Activated T-cell treated with anti-CD3 and anti-CD28 coated beads, Interleukin-2, amount 50 U/mL, for 1 hour (primary cell): ENCODE measurements around the gene PDXDC1.
"Not testable (repeated sequence)": the region's sequence is repeated elsewhere in the genome, so short reads cannot be mapped to it uniquely, and the experiment has no call there.

Experiments used
- DNase-seq: peaks from one replicate; pipeline ENCODE4 v3.0.0-alpha.2; 2020

Gene PDXDC1, protein sequence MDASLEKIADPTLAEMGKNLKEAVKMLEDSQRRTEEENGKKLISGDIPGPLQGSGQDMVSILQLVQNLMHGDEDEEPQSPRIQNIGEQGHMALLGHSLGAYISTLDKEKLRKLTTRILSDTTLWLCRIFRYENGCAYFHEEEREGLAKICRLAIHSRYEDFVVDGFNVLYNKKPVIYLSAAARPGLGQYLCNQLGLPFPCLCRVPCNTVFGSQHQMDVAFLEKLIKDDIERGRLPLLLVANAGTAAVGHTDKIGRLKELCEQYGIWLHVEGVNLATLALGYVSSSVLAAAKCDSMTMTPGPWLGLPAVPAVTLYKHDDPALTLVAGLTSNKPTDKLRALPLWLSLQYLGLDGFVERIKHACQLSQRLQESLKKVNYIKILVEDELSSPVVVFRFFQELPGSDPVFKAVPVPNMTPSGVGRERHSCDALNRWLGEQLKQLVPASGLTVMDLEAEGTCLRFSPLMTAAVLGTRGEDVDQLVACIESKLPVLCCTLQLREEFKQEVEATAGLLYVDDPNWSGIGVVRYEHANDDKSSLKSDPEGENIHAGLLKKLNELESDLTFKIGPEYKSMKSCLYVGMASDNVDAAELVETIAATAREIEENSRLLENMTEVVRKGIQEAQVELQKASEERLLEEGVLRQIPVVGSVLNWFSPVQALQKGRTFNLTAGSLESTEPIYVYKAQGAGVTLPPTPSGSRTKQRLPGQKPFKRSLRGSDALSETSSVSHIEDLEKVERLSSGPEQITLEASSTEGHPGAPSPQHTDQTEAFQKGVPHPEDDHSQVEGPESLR

DNA sequence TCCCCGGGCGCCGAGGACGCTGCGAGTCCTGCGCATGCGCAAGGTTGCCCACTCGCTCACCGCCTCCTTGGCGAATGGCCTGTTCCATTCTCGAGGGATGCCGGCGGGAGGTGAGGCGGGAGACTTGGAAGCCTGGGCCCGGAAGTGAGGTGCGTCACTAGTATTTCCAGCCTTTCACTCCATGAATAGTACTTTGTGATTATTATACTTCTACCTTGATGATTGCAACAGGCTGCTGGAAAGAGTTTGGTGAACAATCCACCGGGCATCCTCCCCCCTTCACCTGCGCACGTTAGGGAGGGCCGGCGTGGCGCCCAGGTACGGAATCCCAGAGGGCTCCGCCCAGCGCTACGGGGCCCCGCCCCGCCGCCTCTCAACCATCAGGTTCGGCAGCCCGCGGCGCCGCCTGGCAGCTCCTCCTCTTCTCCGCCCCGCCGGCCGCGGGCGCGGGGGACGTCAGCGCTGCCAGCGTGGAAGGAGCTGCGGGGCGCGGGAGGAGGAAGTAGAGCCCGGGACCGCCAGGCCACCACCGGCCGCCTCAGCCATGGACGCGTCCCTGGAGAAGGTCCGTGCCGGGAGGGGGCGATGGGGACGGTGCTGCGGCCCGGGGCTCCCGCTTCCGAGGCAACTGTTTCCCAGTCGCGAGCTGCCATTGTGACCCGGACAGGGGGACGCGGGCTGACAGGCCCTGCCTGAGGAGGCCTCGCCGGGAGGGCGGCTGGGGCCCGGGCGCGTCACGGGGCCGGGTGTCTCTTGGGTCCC lies at the start of gene PDXDC1:
Gene PDXDC1 (plus strand): TSS at position 371 of the 762 bp plus-strand sequence. CDS start 174 bp downstream, at position 545.
- DNase-seq: peak; percentile 100

DNA sequence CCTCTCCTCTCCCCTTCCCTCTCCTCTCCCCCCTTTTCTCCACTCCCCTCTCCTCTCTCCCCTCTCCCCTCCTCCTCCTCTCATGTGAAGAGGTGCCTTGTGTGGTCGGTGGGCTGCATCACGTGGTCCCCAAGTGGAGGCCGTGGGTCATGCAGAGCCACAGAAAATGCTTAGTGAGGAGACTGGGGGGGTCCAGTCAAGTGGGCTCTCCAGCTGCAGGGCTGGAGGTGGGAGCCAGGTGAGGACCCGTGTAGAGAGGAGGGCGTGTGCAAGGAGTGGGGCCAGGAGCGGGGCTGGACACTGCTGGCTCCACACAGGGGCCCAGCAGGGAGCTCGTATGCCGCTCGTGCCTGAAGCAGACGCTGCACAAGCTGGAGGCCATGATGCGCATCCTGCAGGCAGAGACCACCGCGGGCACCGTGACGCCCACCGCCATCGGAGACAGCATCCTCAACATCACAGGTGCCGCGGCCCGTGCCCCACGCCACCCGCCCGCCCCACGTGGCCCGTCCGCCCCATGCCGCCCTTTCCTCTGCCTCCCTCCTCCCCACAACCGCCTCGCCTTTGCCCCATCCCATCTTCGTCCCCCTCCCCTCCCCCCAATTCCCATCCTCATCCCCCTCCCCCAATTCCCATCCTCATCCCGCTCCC lies 46.6 kb upstream of the PDXDC1 start:
- DNase-seq: not testable (repeated sequence)

DNA sequence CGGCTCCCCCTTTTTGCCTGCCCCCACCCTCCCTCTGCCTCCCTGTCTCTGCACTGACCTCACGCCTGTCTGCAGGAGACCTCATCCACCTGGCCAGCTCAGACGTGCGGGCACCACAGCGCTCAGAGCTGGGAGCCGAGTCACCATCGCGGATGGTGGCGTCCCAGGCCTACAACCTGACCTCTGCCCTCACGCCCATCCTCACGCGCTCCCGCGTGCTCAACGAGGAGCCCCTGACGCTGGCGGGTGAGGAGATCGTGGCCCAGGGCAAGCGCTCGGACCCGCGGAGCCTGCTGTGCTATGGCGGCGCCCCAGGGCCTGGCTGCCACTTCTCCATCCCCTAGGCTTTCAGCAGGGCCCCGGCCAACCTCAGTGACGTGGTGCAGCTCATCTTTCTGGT lies 45.6 kb upstream of the PDXDC1 start:
- not testable (repeated sequence) for DNase-seq

DNA sequence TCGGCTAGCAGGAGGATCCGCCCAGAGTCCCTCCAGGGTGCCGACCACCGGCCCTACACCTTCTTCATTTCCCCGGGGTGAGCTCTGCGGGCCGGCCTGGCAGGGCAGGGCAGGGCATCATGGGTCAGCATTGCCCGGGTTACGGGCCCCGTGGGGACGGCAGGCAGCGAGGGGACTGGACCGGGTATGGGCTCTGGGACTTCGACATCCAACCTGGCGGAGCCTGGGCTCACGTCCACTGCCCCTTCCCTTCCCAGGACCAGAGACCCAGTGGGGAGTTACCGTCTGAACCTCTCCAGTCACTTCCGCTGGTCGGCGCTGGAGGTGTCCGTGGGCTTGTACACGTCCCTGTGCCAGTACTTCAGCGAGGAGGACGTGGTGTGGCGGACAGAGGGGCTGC lies 44.6 kb upstream of the PDXDC1 start:
- DNase-seq: not testable (repeated sequence)

DNA sequence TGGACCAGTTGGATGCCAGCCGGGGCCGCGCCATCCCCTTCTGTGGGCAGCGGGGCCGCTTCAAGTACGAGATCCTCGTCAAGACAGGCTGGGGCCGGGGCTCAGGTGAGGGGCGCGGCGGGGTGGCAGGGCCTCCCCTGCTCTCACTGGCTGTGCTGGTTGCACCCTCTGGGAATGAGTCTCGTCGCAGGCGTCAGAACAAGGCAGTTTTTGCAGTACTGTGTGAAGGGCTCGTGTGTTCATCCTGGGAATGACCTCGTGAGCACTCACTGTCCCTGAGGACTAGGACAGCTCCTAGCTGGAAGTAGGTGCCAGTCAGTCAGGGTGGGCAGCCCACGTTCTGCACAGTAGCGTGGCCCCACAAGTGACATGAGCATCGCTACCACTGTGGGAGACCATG lies 43.9 kb upstream of the PDXDC1 start:
- DNase-seq: not testable (repeated sequence)

DNA sequence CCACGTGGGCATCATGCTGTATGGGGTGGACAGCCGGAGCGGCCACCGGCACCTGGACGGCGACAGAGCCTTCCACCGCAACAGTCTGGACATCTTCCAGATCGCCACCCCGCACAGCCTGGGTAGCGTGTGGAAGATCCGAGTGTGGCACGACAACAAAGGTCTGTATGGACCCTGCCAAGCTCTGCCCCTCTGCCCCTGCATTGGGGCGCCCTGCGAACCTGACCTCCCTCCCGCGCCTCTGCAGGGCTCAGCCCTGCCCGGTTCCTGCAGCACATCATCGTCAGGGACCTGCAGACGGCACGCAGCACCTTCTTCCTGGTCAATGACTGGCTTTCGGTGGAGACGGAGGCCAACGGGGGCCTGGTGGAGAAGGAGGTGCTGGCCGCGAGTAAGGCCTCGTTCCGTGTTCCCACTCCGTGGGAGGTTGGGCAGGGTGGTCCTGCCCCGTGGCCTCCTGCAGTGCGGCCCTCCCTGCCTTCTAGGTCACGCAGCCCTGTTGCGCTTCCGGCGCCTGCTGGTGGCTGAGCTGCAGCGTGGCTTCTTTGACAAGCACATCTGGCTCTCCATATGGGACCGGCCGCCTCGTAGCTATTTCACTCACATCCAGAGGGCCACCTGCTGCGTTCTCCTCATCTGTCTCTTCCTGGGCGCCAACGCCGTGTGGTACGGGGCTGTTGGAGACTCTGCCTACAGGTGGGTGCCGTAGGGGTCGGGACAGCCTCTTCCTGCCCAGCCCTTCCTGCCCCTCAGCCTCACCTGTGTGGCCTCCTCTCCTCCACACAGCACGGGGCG lies 42.0 kb upstream of the PDXDC1 start:
- DNase-seq: not testable (repeated sequence)

DNA sequence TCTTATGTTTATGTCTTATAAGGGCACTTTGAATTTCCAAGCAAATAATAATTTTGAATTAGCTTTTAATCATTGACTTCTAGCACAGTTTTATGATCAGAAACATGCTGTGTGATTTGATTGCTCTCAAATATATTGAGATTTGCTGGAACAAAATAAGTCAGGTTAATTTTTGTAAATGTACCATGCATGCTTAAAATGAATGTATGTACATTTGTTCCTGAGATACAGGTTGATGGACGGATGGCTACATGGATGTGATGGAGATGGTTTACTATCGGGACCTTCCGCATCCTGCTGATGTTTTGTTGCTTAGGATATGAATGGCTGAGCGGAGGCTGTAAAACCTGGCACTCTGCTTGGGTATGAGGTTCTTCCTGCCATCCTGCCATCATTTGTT lies 37.7 kb upstream of the PDXDC1 start, which contains the start of gene NPIPA1:
Gene NPIPA1 (plus strand): TSS at position 301 of the 400 bp plus-strand sequence. CDS start 0 bp downstream, at position 301.
- not testable (repeated sequence) for DNase-seq

DNA sequence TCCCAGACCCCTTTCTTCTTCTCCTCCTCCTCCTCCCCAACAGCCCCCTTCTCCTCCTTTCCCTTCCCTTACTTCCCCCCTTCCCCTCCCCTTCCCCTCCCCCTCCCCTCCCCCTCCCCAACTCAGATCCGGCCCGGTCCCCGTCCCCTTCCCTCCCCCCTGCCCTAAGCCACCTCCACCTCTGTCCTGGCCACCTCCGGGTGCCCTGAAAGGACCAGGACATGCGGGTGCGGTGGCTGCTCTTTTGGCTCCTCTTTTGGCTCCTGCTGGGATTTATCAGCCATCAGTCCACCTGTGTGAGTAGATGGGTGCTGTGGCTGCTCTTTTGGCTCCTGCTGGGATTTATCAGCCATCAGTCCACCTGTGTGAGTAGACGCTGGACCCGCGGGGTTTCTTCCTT lies 36.8 kb upstream of the PDXDC1 start:
- not testable (repeated sequence) for DNase-seq

DNA sequence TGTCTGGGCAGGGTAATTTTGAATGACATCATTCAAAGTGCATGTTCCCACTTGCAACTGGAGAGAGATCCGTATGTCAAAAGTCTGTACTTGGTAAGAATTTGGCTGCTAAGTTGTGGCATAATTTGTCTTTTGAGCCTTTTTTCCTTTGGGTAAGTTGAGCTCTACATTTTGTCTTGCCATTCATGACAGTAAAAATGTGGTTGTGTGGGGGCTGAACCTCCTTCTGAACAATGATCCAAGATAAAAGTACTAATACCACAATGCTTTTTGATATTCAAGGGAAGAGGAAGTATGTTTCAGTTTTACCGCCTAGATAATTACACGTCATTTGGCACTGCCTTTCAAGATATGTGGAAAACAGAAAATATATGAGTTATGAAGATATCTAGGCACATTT lies 32.1 kb upstream of the PDXDC1 start:
- not testable (repeated sequence) for DNase-seq

DNA sequence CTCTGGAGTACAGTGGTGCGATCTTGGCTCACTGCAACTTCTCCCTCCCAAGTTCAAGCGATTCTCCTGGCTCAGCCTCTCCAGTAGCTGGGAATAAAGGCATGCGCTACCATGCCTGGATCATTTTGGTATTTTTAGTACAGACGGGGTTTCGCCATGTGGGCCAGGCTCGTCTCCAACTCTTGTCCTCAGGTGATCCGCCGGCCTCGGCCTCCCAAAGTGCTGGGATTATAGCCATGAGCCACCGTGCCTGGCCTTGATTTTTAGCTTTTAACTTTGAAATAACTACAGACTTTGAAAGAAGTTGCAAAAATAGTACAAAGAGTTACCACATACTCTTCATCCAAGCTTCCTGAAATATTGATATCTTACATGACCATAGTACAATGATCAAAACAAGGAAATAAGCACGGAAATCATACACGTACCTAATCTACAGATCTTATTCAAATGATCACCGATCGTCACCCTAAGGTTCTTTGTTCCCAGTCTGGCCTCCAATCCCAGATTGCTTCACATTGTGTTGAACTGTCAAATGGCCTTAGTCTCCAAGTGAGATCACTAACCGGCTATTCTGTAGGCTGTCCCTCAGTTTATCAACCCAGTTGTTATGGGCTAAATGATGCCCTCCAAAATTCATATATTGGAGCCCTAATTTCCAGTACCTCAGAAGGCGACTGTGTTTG lies 19.1 kb upstream of the PDXDC1 start:
- DNase-seq: no peak

DNA sequence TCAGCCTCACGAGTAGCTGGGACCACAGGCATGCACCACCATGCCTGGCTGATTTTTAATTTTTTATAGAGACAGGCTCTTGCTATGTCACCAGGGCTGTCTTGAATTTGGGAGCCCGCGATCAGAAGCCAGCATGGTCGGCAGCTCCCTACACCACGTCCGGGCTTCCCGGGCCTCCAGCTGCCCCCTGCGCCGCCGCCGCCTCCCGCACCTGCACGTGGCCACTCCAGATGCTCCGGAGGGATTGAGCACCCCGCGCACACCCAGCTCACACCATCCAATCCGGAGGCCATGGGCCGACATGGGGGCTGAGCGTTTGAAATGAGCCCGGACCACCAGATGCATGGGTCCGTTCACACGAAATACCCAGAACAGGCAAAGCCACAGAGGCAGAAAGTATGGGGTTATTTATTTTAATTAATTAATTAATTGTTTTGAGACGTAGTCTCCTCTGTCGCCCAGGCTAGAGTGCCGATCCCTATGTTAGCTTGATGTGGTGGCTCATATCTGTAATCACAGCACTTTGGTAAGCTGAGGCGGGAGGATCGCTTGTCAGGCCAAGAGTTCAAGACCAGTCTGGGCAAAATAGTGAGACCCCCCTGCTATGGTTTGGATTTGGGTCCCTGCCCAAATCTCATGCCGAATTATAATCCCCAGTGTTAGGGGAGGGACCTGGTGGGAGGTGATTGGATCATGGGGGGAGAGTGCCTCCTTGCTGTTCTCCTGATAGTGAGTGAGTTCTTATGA lies 17.1 kb upstream of the PDXDC1 start:
- DNase-seq: no peak

DNA sequence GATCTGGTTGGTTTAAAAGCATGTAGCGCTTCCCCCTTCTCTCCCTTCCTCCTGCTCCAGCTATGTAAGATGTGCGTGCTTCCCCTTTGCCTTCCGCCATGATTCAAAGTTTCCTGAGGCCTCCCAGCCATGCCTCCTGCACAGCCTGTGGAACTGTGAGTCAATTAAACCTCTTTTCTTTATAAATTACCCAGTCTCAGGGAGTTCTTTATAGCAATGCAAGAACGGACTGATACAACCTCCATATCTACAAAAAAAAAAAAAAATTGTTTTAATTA lies 16.6 kb upstream of the PDXDC1 start:
- no peak for DNase-seq

DNA sequence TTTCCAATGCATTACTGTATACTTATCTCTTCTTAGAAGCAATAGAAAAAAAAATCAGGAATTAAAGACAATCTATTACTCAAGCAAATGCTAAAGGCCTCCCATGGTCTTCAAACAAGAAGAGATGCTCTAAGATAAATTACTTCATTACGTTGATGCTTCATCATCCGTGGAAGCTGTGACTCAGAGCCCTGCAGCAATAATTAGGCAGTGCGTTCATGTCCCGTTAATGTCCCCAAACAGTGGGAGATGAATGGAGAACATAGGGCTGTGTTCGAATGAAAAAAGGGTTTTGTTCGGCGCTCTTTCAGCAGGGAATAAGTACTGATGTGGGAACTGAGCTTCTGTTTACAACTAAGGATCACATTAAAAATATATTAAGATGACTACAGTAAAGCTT lies 15.9 kb upstream of the PDXDC1 start:
- DNase-seq: no peak

DNA sequence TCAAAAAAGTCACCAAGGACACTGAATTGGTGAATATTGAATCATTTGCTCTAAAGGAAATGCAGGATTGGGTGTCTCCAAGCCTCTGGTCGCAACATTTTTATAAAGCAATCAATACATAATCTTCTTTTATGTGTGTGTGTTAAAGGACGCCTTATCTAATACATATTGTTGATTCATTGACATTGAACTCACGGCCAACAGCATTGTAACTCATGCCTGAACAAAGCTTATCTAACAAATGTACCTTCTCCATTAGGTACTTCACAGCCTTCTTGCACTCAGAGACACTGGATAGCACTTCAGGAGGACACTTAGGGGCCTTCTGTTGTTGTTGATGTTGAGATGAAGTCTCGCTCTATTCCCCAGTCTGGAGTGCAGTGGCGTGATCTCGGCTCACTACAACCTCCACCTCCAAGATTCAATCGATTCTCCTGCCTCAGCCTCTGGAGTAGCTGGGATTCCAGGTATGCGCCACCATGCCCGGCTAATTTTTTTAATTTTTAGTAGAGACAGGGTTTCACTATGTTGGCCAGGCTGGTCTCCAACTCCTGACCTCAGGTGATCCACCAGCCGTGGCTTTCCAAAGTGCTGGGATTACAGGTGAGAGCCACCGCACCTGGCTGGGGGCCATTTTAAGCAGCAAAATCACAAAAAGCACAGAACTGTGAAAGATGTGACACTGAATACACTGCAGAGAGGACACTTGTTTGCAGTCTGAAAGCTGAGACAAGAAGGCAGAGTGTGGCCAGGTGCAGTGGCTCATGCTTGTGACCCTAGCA lies 13.2 kb upstream of the PDXDC1 start:
- DNase-seq: no peak

DNA sequence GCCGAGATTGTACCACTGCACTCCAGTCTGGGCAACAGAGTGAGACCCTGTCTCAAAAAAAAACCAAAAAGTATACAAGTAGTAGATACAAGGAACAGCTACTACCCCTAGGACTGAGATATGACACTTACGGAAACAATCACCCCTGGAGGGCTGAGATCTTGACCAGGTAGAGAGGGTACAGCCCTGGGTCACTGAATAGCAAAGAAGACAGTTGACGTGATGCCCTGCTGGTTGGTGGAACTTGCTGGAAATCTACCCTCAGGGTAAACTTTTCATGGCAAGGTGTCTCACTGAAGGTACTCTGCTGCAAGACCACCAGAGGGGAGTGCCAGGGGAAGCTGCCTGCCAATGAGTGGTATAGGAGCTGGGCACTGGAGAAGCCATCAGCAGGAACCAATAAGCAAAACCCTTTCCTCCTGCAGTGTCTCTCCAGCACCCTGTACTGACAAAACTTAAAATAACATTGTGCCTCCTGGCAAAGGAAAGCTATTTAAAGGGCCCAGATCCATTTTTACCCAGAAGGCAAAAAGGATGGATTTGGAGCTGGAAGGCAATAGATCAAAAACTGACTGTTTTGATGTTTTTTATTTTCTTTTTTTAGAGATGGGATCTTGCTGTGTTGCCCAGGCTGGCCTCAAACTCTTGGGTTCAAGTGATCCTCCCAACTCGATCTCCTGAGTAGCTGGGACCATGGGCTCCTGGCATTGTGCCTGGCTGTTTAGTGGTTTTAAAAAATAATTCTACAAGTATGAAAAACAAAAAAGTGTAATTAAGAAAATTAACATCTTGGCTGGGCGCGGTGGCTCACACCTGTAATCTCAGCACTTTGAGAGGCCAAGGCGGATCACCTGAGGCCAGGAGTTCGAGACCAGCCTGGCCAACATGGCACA lies 11.3 kb upstream of the PDXDC1 start:
- DNase-seq: no peak

DNA sequence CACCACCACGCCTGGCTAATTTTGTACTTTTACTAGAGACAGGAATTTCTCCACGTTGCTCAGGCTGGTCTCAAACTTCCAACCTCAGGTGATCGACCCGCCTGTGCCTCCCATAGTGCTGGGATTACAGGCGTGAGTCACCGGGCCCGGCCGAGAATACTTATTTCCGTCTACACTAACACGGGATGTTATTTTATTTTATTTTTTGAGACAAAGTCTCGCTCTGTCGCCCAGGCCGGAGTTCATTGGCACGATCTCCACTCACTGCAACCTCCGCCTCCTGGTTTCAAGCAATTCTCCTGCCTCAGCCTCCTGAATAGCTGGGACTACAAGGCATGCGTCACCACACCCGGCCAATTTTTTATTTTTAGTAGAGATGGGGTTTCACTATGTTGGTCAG lies 9.5 kb upstream of the PDXDC1 start:
- no peak for DNase-seq

DNA sequence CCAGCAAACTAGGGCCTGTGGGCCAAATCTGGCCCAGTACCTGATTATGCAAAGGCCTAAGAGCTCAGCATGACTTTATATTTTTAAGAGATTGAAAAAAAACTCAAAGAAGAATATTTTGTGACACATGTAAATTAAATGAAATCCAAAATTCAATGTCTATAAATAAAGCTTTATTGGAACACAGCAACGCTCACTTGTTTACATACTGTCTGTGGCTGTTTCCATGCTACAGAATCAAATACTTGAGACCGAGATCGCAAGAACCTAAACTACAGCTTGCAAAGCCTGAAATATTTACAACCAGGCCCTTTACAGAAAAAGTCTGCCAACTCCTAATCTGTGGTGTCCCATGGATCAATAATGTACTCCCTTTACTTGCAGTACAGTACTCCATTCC lies 5.0 kb upstream of the PDXDC1 start:
- not testable (repeated sequence) for DNase-seq

DNA sequence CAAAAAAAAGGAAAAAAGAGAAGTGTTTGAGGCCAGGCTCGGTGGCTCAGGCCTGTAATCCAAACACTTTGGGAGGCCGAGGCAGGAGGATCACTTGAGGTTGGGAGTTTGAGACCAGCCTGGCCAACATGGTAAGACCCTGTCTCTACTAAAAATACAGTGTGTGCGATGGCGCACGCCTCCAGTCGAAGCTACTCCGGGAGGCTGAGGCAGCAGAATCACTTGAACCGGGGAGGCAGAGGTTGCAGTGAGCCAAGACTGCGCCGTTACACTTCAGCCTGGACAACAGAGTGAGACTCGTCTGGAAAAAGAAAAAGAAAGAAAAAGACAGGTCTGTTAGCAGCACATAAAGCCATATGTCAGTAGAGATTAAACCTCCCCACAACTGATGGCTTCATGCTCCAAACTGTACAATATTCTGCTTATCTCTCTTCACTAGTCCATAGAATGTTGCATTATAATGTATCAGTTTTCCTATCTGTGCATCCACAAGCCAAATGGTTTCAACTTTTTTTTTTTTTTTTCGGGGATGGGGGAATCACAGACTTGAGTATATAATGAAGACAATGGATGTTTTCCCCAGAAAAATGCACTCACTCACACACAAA lies 3.1 kb upstream of the PDXDC1 start:
- not testable (repeated sequence) for DNase-seq
